ENCODE data around the gene SERPINI2.

GRCh38 chr3:167394003-167394402 lies 79.8 kb downstream of the SERPINI2 start:
- TF ChIP-seq POLR2A (IDR thresholded peaks at IDR 0.05) = no peak
- no peak for TF ChIP-seq CTCF (IDR thresholded peaks at IDR 0.05)

Data from Peyer's patch (tissue), 4 donors.